ENCODE results near the gene CRELD1. TPM values are rescaled to one million over a fixed set of nuclear protein-coding genes. Genes with fewer than 3 reads are reported as not detected.

Gene CRELD1
- total and polyA plus RNA-seq, 4 donors: 12.6 to 31.1 (median 25.0) TPM

DNA sequence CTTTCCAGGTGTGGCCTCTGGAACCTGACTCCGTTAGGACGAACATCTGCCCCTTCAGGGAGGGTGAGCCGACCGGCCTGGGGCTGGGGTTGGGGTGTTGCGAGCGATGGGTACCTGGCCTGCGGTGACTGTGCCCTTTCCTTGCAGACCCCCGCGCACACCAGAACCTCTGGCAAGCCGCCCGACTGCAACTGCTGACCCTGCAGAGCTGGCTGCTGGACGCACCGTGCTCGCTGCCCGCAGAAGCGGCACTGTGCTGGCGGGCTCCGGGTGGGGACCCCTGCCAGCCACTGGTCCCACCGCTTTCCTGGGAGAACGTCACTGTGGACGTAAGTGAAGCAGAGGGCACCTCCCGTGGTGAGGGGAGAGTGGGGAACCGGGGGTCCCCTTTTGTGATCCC, 5.5 kb upstream of the CRELD1 start:
- WGBS: 94% methylated on average over 23 of the region's 23 CpGs
- Histone ChIP-seq H3K9ac (ENCODE audit: low read depth in 1 of 2, low read length in 2 of 2) (no peak overlapping the region), H3K4me3 (ENCODE audit: low read depth in 1 of 3, low read length in 3 of 3) (no peak overlapping the region), H3K27ac (ENCODE audit: low read depth in 1 of 2, low read length in 2 of 2) (no peak overlapping the region), H3K4me1 (ENCODE audit: control insufficient read depth in 4 of 4, insufficient read depth in 4 of 4, low read length in 3 of 4) (peaks cover 0 to 9% (median 6%) of the 10 kb centered on the region in 4 donors), H3K36me3 (ENCODE audit: control insufficient read depth in 4 of 4, insufficient read depth in 3 of 4, low read depth in 1 of 4, low read length in 3 of 4) (peaks cover 2 to 45% (median 25%) of the 10 kb centered on the region in 4 donors), H3K27me3 (ENCODE audit: control insufficient read depth in 4 of 4, insufficient read depth in 4 of 4, low read length in 3 of 4) (no peaks in the 10 kb centered on the region), H3K9me3 (ENCODE audit: control insufficient read depth in 4 of 4, low read length in 3 of 4) (no peaks in the 10 kb centered on the region)
- TF ChIP-seq GABPA (IDR thresholded peaks at IDR 0.05 in 1 of 2, conservative IDR thresholded peaks at IDR 0.05 in 1 of 2) (no peak), RAD21 (IDR thresholded peaks at IDR 0.05) (no peak), EGR1 (IDR thresholded peaks at IDR 0.05; ENCODE audit: low read depth in 2 of 2) (no peak), YY1 (IDR thresholded peaks at IDR 0.05) (no peak), HNF4A (conservative IDR thresholded peaks at IDR 0.05) (no peak), NR2F2 (IDR thresholded peaks at IDR 0.05) (no peak), JUND (IDR thresholded peaks at IDR 0.05) (no peak), SP1 (IDR thresholded peaks at IDR 0.05) (no peak), FOXA1 (IDR thresholded peaks at IDR 0.05) (no peak), RXRA (IDR thresholded peaks at IDR 0.05) (no peak)
- TF ChIP-seq, protein P1, sequence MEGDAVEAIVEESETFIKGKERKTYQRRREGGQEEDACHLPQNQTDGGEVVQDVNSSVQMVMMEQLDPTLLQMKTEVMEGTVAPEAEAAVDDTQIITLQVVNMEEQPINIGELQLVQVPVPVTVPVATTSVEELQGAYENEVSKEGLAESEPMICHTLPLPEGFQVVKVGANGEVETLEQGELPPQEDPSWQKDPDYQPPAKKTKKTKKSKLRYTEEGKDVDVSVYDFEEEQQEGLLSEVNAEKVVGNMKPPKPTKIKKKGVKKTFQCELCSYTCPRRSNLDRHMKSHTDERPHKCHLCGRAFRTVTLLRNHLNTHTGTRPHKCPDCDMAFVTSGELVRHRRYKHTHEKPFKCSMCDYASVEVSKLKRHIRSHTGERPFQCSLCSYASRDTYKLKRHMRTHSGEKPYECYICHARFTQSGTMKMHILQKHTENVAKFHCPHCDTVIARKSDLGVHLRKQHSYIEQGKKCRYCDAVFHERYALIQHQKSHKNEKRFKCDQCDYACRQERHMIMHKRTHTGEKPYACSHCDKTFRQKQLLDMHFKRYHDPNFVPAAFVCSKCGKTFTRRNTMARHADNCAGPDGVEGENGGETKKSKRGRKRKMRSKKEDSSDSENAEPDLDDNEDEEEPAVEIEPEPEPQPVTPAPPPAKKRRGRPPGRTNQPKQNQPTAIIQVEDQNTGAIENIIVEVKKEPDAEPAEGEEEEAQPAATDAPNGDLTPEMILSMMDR (IDR thresholded peaks at IDR 0.05; ENCODE audit: low read depth, low read length, missing input control): no peak
- TF ChIP-seq, protein P2, sequence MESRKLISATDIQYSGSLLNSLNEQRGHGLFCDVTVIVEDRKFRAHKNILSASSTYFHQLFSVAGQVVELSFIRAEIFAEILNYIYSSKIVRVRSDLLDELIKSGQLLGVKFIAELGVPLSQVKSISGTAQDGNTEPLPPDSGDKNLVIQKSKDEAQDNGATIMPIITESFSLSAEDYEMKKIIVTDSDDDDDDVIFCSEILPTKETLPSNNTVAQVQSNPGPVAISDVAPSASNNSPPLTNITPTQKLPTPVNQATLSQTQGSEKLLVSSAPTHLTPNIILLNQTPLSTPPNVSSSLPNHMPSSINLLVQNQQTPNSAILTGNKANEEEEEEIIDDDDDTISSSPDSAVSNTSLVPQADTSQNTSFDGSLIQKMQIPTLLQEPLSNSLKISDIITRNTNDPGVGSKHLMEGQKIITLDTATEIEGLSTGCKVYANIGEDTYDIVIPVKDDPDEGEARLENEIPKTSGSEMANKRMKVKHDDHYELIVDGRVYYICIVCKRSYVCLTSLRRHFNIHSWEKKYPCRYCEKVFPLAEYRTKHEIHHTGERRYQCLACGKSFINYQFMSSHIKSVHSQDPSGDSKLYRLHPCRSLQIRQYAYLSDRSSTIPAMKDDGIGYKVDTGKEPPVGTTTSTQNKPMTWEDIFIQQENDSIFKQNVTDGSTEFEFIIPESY (IDR thresholded peaks at IDR 0.05): no peak
- TF ChIP-seq, protein P3, sequence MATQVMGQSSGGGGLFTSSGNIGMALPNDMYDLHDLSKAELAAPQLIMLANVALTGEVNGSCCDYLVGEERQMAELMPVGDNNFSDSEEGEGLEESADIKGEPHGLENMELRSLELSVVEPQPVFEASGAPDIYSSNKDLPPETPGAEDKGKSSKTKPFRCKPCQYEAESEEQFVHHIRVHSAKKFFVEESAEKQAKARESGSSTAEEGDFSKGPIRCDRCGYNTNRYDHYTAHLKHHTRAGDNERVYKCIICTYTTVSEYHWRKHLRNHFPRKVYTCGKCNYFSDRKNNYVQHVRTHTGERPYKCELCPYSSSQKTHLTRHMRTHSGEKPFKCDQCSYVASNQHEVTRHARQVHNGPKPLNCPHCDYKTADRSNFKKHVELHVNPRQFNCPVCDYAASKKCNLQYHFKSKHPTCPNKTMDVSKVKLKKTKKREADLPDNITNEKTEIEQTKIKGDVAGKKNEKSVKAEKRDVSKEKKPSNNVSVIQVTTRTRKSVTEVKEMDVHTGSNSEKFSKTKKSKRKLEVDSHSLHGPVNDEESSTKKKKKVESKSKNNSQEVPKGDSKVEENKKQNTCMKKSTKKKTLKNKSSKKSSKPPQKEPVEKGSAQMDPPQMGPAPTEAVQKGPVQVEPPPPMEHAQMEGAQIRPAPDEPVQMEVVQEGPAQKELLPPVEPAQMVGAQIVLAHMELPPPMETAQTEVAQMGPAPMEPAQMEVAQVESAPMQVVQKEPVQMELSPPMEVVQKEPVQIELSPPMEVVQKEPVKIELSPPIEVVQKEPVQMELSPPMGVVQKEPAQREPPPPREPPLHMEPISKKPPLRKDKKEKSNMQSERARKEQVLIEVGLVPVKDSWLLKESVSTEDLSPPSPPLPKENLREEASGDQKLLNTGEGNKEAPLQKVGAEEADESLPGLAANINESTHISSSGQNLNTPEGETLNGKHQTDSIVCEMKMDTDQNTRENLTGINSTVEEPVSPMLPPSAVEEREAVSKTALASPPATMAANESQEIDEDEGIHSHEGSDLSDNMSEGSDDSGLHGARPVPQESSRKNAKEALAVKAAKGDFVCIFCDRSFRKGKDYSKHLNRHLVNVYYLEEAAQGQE (IDR thresholded peaks at IDR 0.05): no peak
- no peak for DNase-seq (ENCODE audit: low spot score)

DNA sequence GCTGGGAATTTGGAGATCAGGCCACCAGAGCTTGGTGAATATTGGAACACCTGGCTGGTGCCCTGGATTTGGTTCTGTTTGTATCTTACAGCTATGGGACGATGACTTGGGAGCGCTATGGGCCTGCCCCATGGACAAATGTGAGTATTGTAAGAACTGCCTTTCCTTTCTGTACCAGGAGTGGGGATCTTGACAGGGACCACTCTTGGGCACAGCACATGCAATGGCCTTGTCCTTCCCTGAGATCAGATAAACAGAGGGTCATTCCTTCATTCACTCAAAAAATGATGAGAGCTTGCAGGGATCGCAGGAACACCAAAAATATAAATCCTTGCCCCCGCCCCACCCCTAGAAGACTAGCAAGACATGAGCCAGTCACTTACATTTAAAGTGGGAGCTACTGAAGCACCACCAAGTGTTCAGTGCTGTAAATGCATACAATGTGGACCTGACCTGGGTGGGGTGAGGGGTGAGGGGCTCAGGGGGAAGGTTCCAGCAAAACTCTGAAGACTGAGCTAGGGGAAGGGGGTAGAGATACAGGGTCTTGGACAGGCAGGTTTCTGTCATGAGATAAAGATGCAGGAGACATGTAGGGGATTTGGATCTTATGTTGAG, 2.7 kb upstream of the CRELD1 start:
- no peak overlapping the region for H3K9ac ChIP-seq (ENCODE audit: low read depth in 1 of 2, low read length in 2 of 2)

More for the DNA sequence above, 2.7 kb upstream of the CRELD1 start:
- DNase-seq (ENCODE audit: low spot score): no peak
- TF ChIP-seq, protein P1 (IDR thresholded peaks at IDR 0.05; ENCODE audit: low read depth, low read length, missing input control): peak; percentile 7
- TF ChIP-seq FOXA2 (IDR thresholded peaks at IDR 0.05) (no peak), EGR1 (IDR thresholded peaks at IDR 0.05; ENCODE audit: low read depth in 2 of 2) (no peak), RAD21 (IDR thresholded peaks at IDR 0.05) (peak; percentile 24 to 54), YY1 (IDR thresholded peaks at IDR 0.05) (no peak), JUND (IDR thresholded peaks at IDR 0.05) (no peak), TAF1 (conservative IDR thresholded peaks at IDR 0.05) (no peak)
- TF ChIP-seq, protein P3 (IDR thresholded peaks at IDR 0.05): no peak
- Histone ChIP-seq H3K27ac (ENCODE audit: low read depth in 1 of 2, low read length in 2 of 2) (no peak overlapping the region), H3K4me1 (ENCODE audit: control insufficient read depth in 4 of 4, insufficient read depth in 4 of 4, low read length in 3 of 4) (peaks cover 4 to 29% (median 22%) of the 10 kb centered on the region in 4 donors), H3K27me3 (ENCODE audit: control insufficient read depth in 4 of 4, insufficient read depth in 4 of 4, low read length in 3 of 4) (no peaks in the 10 kb centered on the region), H3K4me3 (ENCODE audit: low read depth in 1 of 3, low read length in 3 of 3) (no peak overlapping the region), H3K36me3 (ENCODE audit: control insufficient read depth in 4 of 4, insufficient read depth in 3 of 4, low read depth in 1 of 4, low read length in 3 of 4) (peaks cover 2 to 29% (median 9%) of the 10 kb centered on the region in 4 donors), H3K9me3 (ENCODE audit: control insufficient read depth in 4 of 4, low read length in 3 of 4) (no peaks in the 10 kb centered on the region)
- WGBS: 96% methylated on average over 4 of the region's 4 CpGs

Measured in liver (tissue), 9 donors.